Midbrain (tissue), 1 donor: Measurements from ENCODE around the gene ALAS1.

Source experiments
- DNase-seq: peaks from one replicate; lab custom pipeline; 2025; lab: John Stamatoyannopoulos, UW

ALAS1 gene

DNA sequence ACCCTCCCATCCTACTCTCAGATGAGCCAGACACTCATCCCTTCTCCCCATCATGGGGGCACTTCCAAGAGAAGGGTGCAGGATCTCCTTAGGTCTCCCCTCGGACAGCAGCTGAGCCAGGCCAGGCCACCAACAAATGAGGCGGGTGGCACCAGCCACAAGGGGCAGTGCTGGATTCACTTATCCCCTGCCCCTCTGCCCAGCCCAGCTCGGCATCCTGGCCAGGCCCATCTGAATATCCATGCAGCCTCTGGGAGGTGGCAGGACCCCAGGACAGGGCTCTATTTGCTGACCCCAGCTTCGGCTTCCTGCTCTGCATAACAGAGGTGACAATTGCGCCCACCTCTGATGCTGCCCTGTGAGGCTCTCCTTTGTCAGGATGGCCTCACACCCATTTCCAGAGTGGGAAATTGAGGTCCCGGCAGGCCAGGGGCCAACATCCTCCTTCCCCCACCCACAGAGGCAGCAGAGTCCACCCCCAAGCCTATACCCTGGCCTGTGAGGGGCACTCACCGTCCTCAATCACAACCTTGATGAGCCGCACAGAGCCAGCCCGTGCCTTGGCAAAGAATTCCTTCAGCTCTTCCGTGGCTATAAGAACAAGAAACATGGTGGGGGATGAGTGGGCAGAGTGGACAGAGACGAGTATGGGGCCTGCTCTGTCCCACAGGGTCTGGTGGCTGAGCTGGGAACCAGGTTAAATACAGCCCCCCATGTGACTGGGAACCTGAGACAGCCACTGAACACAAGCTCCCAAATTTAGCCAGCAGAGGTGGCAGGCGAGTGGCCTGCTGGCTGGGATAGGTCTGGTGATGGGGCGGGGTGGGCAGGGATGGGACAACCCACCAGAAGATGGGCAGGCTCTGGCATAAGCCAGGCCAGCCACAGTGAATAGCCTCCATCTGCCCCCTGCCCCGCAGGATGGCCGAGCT lies 36.8 kb downstream of the ALAS1 start:
- DNase-seq, result no peak

DNA sequence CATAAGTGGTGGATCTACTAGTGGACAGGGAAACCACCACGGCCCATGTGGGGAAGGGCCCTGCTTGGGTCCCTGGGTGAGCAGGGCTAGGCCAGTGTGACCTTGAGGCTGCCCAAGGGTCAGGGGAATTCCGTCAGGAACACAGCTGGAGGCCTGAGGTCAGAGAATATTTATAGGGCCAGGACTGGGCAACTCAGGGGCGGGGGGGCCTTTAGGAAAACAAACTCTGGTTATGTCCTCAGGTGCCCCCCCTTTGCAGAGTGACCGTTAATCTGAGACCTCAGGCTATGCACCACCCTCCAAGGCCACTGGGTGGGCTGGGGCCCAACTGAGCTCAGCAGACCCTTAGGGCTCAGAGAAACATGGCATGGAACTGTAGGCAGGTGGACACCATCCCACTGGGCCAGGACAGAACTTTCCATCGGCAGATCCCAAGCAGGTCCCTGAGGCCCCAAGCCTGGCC lies 38.5 kb downstream of the ALAS1 start:
- no peak for DNase-seq

DNA sequence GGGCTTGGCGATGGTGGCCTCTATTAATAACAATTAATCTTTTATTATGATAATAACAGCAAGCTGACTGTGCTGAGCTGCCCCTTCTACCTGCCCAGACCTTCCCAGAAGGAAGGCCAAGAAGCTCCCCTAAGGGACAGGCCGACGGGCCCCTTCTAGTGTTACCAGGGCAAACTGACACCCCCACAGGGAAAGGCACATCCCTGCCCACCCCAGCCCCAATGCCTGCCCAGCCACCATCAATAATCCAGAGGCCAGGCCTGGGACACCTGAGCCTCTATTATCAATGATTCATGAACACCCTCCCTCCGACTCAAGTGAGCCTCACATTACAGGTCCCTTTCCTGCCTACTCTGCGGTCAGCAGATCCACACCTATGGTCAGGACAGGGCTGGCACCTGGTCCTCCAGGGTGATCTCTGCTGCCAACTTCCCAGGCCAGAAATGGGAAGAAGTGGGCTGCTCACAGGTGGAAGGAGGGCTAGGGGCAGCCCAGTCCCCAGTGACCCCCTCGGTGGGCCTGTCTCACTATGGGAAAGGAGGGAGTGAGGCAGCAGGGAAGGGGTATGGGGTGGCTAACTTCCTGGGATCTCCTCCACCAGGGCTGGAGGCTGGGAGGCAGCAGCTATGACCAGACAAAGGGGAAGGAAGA lies 39.2 kb downstream of the ALAS1 start:
- DNase-seq, result no peak

DNA sequence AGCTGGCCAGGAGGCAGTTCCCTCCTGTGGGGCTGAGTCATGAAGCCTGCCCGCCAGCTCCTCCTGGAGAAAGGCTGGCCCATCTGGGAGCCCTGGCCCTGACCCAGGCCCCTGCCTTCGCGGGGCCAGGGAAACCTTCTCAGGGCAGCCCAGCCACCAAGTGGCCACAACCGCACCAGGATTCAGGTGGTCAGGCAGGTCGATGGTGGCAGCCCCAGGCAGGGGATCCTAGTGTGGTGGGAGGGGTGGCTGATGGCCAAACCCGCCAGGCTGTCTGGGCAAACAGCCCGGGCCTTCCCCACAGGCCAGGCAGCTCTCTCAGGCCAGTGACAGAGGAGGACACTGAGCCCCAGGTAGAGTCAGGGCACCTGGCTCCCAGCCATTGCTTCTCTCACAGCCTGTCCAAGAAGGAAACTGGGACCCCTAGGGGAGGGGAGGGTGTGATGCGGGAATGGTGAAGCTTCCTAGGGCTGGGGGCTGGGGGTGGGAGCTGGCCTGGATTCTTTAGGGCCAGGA lies 39.8 kb downstream of the ALAS1 start:
- peak; percentile 72 for DNase-seq

DNA sequence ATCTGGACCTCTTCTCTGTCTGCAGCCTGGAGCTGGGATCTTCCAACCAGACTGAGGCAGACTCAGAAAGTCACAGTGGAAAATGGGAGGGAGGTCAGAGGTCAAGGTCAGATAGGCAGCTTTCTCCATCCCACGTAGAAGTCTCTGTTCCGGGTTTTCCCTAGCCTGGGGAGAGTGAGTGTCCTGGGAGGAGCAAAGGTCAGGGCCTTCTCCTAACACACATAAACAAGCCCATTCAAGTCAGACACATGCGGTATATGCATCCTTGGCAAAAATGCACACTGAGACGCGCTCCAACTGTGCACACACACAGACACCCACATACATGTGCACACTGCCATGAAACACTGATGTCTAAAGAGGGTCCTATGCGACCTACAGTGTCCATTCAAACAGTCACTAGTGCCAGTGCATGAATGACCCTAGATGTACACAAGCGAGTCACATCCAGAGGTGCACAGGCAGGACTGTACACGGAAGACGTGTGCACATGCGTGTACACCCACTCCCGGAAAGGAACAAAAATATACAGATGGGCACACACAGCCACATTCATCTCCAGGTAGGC lies 40.3 kb downstream of the ALAS1 start:
- no peak for DNase-seq

DNA sequence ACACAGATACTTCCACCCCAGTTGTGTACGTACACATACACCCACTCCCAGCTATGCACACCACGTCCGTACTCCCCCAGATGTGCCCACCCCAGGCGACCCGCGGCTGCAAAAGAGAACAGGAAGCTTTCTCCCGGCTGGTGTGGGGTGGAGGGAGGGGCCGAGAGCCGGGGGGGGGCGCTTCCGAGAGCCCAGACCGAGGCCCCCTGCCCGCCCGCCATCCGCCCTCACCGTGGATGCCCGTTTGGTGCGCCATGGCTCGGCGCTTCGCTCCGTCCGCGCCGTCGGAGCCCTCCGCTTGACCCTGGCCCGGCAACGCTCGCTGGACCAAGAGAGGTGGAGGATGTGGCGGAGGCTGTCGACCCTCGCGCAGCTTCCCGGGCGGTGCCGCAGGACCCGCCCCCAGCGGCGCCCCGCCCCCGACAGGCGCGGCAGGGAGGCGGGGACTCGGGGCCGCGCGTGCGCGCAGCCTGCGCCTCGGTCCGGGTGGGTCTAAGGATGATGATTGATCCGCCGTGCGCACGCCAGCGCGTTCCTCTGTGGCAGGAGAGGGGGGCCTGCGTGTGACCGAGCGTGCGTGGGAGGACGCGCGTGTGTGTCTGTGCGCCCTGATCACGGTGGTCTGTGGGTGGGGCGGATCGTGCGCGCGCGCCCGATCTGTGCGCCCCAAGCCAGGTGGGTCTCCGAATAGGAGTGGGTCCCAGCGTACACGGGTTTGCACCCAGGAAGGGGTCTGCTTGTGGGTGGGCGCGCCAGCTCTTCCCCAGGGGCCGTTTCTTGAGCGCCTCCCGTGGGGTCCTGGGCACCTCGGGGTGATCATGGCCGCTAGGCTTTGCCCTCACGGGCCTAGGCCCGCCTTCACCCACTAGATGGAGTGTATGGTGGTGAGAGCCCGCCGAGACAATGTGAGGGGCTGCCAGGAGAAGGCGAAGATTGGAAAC lies 41.1 kb downstream of the ALAS1 start, which contains the start of gene TWF2:
Gene TWF2 (minus strand): TSS at position 398 of the 941 bp plus-strand sequence. CDS start 142 bp downstream, at position 256.
- peak; percentile 68 for DNase-seq

DNA sequence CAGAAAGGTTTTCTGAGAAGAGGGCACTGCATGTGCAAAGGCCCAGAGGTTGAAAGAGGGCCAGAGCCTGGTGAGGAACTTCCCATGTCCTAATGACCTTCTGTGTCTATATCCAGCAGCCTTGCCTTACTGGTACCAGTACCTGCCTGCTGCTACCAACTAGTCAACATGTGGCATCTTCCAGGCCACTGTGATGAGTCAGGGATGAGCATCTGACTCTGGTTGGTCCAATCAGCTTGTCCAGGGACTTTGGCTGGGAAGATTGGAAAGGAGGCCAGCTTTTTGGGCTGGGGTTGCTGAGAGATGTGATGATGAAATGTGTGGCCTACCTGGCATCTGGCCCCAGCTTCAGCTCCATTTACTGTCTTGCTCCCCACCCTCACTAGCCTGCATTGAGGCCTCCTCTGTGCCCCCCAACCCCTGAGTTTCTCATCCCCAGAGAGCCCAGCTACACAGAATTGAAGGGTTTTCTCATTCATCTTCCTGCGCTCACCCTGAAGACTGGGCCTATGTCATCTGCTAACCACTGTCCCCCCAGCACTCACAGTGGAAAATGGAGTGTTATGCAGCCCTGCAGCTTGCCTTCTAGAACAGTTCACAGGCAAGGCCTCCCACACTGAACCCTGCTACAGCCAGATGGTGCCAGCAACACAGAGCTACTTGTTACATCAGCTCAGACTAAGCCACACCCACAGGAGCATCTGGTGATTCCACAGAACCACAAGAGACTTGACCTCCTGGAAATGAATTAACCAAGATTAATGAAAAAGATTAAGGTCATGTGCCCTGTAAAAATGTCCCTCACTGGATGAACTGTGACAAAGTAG lies 42.3 kb downstream of the ALAS1 start:
- DNase-seq, result peak; percentile 68

DNA sequence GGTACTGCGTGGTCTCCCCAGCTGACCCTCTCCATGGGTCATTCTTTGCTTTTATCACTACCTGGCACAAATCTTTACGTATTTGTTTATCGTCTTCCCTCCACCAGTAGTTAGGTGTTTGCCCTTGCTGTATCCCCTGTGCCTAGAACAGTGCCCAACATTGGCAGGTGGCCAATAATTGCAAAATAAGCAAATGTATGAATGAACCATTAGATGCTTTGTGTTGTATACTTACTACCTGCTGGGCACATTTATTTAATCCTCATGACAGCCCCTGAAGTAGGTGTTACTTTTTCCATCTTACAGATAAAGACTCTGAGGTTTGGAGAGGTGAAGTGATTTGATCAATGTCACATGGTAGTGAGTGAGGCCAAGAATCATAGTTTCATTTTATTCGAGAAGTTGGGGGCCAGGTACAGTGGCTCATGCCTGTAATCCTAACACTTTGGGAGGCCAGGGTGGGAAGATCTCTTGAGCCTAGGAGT lies 43.0 kb downstream of the ALAS1 start:
- DNase-seq, result no peak

DNA sequence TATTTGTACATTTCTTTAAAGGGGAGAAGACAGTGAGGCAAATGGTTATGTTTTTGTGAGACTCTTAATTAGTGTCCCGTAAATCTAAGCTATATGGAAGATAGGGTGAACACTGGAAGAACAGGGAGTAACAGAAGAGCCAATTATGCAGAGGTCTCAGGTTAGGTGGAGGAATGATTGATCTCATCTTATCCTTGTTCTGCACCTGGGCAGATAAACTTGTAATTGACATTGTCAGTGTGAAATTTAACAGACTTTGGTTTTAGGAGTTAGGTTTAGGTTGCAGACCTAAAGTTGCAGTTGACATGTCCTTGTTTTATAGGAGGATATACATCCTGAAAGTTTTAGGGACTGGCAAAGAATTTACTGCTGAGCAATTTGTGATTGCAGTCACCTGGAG lies 44.1 kb downstream of the ALAS1 start:
- DNase-seq, result no peak

DNA sequence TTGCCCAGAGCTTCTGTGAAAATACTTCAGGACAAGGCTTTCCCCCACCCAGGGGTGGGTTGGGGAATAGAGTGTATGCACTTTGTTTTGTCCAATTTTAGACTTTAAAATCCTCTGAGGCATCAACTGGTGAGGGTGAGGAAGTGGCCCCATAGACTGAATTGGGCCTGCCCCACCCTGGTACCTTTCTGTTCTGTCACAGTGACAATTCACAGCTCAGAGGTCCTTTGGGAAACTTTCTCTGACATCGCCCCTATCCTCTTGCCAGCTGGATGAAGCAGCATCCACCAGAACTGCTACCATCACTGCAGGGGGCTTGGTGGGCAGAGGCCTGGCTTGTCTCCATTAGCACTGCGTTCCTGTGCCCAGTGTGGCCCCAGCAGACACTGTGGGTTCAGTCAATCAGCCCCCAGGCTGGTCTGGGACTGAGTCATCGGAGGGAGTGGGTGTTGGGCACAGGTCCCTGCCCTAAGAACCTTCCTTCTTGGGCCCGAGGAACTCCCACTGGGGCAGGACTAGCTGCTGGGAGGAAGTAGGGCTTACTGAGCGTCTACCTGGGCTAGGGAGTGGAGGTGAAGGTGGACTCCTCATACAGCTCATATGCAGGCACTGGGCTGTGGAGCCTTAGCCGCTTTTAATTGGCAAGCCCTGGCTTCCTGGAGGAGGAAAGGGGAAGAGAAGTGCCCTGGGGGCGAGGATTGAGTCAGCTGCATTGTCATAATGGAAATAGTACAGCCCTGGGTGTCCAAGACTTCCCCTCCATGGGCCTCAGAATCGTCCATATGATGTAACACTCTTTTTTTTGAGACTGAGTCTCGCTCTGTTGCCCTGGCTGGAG lies 46.0 kb downstream of the ALAS1 start:
- peak; percentile 19 for DNase-seq

DNA sequence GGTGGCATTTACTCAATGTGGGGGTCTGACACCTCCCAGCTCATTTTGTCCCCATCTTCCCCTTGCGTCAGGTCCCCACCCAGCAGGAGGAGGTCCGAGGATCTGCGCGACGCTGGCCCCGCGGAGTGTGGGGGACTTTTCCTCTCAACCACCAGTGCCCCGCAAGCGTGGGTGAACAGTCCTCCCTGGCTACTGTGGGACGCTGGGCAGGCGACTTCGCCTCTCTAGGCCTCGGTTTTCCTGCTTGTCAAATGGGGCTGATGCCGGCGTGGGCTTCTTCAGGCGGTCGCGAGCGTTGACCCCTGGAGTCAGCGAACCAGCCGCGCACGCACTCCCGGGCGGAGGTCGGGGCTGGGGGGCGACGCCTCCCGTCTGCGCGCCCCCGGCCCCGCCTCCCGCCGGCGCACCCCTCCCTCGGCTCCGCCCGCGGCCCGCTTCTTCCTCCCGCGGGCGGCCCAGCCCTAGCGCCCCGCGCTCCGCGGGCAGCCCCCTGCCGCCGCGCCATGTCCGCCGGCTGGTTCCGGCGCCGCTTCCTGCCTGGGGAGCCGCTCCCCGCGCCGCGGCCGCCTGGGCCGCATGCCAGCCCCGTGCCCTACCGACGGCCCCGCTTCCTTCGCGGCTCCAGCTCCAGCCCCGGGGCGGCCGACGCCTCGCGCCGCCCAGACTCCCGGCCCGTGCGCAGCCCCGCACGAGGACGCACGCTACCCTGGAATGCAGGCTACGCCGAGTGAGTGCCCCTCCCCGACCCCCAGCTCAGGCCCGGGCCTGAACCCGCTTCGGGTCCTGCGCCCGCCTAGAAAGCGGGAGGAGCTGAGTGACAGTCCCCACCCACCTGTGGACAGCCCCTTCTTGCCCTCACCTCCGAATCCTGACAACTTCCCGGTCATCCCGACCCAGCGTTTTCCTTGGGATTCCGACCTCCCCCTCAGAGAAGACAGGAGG lies 47.6 kb downstream of the ALAS1 start, which contains the start of gene PPM1M:
Gene PPM1M (plus strand): TSS at position 438 of the 942 bp plus-strand sequence. CDS start 66 bp downstream, at position 504.
- DNase-seq, result peak; percentile 10

DNA sequence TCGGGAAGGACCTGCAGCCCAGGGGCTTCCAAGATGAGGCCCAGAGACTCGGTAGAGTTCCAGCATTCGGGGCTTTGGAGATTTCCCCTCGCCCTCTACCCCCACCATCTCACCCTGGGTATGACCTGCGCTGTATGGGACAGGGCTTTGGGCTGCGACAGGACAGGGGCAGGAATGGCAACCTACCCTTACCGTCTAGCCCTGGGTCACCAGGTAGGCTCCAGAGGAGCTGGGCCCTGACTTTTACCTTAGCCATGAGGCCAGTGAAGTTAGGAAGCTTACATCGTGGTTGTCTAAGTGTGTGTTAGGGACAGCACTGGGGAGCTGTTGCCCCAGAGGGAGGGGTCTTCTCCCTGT lies 48.3 kb downstream of the ALAS1 start:
- DNase-seq, result no peak

DNA sequence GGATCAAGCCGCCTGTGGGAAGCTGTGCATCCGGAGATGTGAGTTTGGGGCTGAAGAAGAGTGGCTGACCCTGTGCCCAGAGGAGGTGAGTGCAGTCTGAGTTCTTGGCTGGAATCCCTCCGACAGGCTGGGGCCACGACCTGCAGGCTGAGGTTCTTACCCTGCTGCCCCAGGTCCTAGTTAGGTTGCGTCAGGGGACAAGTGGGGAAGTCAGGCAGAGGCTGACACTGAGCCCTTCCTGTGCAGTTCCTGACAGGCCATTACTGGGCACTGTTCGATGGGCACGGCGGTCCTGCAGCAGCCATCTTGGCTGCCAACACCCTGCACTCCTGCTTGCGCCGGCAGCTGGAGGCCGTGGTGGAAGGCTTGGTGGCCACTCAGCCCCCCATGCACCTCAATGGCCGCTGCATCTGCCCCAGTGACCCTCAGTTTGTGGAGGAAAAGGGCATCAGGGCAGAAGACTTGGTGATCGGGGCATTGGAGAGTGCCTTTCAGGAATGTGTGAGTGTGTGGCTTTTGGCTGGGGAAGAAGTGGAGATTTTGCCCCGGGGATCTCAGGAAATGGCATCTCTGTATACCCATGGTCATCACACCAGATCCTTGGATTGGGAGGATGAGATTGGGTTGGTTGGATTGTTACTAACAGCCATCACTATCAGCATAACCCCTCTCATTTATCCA lies 48.9 kb downstream of the ALAS1 start:
- no peak for DNase-seq

DNA sequence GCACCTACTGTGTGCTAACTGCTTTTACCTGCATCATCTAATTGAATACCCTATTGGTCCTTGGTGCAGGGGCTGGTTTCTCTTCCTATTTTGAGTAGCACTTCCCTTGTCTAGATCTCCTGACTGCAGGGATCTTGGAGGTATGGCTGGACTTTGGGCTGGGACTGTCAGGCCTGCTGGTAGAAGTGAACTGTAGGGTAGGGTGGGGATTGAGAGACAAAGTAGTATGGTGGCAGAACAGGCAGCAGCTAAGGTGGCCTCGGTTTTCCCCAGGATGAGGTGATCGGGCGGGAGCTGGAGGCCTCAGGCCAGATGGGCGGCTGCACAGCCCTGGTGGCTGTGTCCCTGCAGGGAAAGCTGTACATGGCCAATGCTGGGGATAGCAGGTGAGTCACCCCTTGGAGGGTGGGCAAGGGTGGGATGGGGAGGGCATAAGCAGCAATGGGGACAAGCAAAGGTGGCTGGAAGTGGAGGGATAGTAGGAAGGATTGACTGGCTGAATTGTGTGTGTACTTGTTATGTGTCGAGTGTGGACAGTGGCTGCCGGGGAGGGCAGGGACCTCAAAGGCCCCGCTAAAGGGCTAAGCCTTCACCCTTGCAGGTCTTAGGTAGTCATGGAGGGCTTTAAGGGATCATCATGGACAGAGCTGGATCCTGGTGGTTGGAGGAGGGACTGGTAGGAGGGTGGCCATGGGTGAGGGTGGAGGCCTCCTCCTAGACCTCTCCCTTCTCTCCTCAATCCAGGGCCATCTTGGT lies 49.6 kb downstream of the ALAS1 start:
- DNase-seq, result no peak

DNA sequence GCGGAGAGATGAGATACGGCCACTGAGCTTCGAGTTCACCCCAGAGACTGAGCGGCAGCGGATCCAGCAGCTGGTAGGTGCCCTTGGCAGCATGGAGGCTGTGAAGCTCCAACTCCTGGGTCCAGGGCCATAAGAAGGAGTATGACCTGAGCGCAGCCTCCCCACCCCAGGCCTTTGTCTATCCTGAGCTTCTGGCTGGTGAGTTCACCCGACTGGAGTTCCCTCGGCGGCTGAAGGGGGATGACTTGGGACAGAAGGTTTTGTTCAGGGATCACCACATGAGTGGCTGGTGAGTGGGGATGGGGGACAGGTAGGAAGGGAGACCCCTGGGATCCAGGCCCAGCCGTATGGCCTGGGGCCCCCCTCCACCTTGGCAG lies 50.2 kb downstream of the ALAS1 start:
- DNase-seq, result no peak

DNA sequence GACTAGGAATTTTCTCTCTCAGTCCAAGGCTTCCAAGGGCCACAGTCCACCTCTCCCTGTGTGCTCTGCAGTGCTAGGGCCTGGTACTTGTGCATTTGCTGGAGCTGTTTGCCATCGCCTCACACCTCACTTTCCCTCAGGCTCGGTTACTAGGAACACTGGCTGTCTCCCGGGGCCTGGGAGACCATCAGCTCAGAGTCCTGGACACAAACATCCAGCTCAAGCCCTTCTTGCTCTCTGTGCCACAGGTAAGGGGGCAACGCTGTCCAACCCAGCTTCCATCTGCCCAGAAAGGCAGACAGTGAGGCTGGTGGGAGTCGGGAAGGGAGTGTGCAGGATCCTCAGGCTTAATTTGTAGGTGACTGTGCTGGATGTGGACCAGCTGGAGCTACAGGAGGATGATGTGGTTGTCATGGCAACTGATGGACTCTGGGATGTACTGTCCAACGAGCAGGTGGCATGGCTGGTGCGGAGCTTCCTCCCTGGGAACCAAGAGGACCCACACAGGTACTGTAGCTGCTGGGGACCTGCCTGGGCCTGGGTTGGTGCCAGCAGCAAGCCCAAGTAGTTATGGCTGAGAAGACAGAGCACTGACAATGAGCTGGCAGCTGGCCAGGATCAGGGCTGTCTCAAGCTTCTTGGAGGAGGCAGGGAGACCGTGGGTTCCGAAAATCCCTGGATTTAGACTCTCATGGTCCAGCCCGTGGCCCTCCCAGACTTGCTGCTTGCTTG lies 51.0 kb downstream of the ALAS1 start:
- DNase-seq, result no peak
